Measurements from ENCODE around the gene LRRC47. TPM values are rescaled to one million over a fixed set of nuclear protein-coding genes. Genes with fewer than 3 reads are reported as not detected.

Gene LRRC47
- total and polyA plus RNA-seq, 2 of the 8 experiments (the other 6 are each of a cell fraction or from before 2014, with no cell fraction given): 38.3 to 82.4 TPM

- H4K91ac ChIP-seq (replicated peaks; ENCODE audit: insufficient read length, low read length): no peak overlapping the region
- no peak for DNase-seq (ENCODE audit: low read depth in 1 of 2, low spot score in 2 of 2)
- no peak overlapping the region; the same call in 1 of the 2 replicates for H2AFZ ChIP-seq (ENCODE audit: low read length)
- peak overlapping the region; percentile 68; the same call in 1 of the 2 replicates for H4K8ac ChIP-seq (ENCODE audit: extremely low read depth, insufficient read depth, low read length)
- H2BK12ac ChIP-seq (ENCODE audit: low read depth, low read length): no peak overlapping the region
- H3K4me3 ChIP-seq (ENCODE audit: extremely low read depth in 1 of 4, insufficient read depth in 2 of 4, low read depth in 3 of 4, low read length in 4 of 4): no peak overlapping the region
- CTCF ChIA-PET (ENCODE audit: partially characterized antibody): interaction anchor here (0.6 to 1.9 kb wide), 5 partner anchors 20 to 138 kb away, joined by 3 to 6 read pairs (median 3); no protein-coding TSS in a partner anchor
- peaks cover 0 to 3% of the 10 kb centered on the region in 2 experiments; a peak in 1 of 4 replicates for H3K9me3 ChIP-seq (ENCODE audit: insufficient read depth in 2 of 2, low read depth in 1 of 2, low read length in 1 of 2)
- no peak overlapping the region for H3K56ac ChIP-seq (replicated peaks; ENCODE audit: insufficient read length, low read depth, low read length)
- no peak overlapping the region for H3K14ac ChIP-seq (ENCODE audit: insufficient read length)
- H3K4me2 ChIP-seq (ENCODE audit: insufficient read depth in 1 of 2, low read depth in 2 of 2, low read length in 2 of 2): no peak overlapping the region
- H2AK5ac ChIP-seq (ENCODE audit: low read depth, low read length): no peak overlapping the region
- H3K4ac ChIP-seq (replicated peaks; ENCODE audit: insufficient read length, low read depth, low read length): no peak overlapping the region
- no peak overlapping the region for H2BK120ac ChIP-seq (replicated peaks; ENCODE audit: low read depth, low read length)
- no peaks in the 10 kb centered on the region for H3K36me3 ChIP-seq (ENCODE audit: control insufficient read depth in 2 of 4, insufficient read depth in 4 of 4, low read length in 3 of 4)
- no peaks in the 10 kb centered on the region for H4K20me1 ChIP-seq (replicated peaks in 1 of 2; ENCODE audit: control insufficient read depth in 1 of 2, insufficient read depth in 2 of 2, low read length in 2 of 2)
- FAIRE-seq: no peak
- H3K18ac ChIP-seq (ENCODE audit: extremely low read depth, low read length): no peak overlapping the region
- no peak overlapping the region for H2BK5ac ChIP-seq (ENCODE audit: low read depth, low read length)
- H2BK20ac ChIP-seq (ENCODE audit: low read length): no peak overlapping the region
- H3K23me2 ChIP-seq (ENCODE audit: low read depth, low read length): no peaks in the 10 kb centered on the region
- H2BK15ac ChIP-seq (ENCODE audit: low read length): no peak overlapping the region
- WGBS, 2 experiments (ENCODE audit: extremely low coverage in 1 of 2, insufficient coverage in 1 of 2, insufficient read length in 1 of 2, insufficient replicate concordance in 2 of 2, low coverage in 1 of 2, low lambda C conversion rate in 2 of 2, missing lambda C conversion rate in 1 of 2): 91% methylated on average over 21 of the region's 21 CpGs; no CpG with 5 or more reads in 1 of the 2 experiments
- no peaks in the 10 kb centered on the region for H3K79me2 ChIP-seq (ENCODE audit: control insufficient read depth in 1 of 2, insufficient read depth in 2 of 2, low read length in 2 of 2)
- no peak overlapping the region for H4K5ac ChIP-seq (ENCODE audit: insufficient read length, low read depth, low read length)
- no peaks in the 10 kb centered on the region for H3K4me1 ChIP-seq (replicated peaks in 1 of 4; ENCODE audit: control insufficient read depth in 3 of 4, insufficient read depth in 4 of 4, low read length in 3 of 4)
- no peaks in the 10 kb centered on the region for H3K79me1 ChIP-seq (ENCODE audit: low read depth, low read length)
- H3K27ac ChIP-seq (ENCODE audit: low read depth, low read length): no peak overlapping the region
- H3K9ac ChIP-seq (replicated peaks in 1 of 4; ENCODE audit: extremely low read depth in 1 of 4, low read depth in 3 of 4, low read length in 3 of 4): 0 out of 7 replicates have a peak overlapping the region, but pooled peaks of 1 of the 4 experiments have one; percentile 10
- POLR2A ChIA-PET (ENCODE audit: partially characterized antibody): interaction anchor here (2.0 kb wide), 1 partner anchor 12 kb away, joined by 6 read pairs; no protein-coding TSS in a partner anchor
- H3K23ac ChIP-seq (ENCODE audit: insufficient read length): no peak overlapping the region
- H3K27me3 ChIP-seq (replicated peaks in 1 of 4; ENCODE audit: control insufficient read depth in 3 of 4, extremely low read depth in 1 of 4, insufficient read depth in 3 of 4, low read length in 3 of 4): no peaks in the 10 kb centered on the region; a peak in 1 of 7 replicates
- TF ChIP-seq RXRA (IDR thresholded peaks at IDR 0.05; ENCODE audit: insufficient read depth, low read depth, low read length) (no peak), FOSL1 (IDR thresholded peaks at IDR 0.05; ENCODE audit: insufficient read depth, low read depth, low read length) (no peak), CTBP2 (IDR thresholded peaks at IDR 0.05; ENCODE audit: borderline replicate concordance, insufficient read depth, insufficient read length, low read length) (no peak), BCL11A (IDR thresholded peaks at IDR 0.05; ENCODE audit: low read depth in 2 of 2, low read length in 2 of 2) (no peak), TAF1 (IDR thresholded peaks at IDR 0.05; ENCODE audit: low read depth, low read length) (no peak), TEAD4 (IDR thresholded peaks at IDR 0.05; ENCODE audit: low read depth, low read length) (no peak), HDAC2 (IDR thresholded peaks at IDR 0.05; ENCODE audit: borderline replicate concordance in 1 of 2, low read depth in 2 of 2, low read length in 2 of 2) (no peak), HDAC6 (IDR thresholded peaks at IDR 0.05; ENCODE audit: low read depth, low read length) (no peak), NANOG (IDR thresholded peaks at IDR 0.05; ENCODE audit: insufficient read depth, low read depth, low read length, poor library complexity, severe bottlenecking) (no peak), POLR2A (IDR thresholded peaks at IDR 0.05; ENCODE audit: control extremely low read depth in 1 of 2, low read depth in 2 of 2, low read length in 2 of 2) (no peak), CHD1 (IDR thresholded peaks at IDR 0.05; ENCODE audit: low read depth, low read length) (no peak)
Observed at GRCh38 chr1:3756394-3756793, 39.9 kb downstream of the LRRC47 start.

All from H1 (cell line).